GM23338 (cell line): ENCODE data around the gene CRYBG1. TPM values are rescaled to one million over a fixed set of nuclear protein-coding genes. Genes with fewer than 3 reads are reported as not detected.

ENCODE experiments used
- ATAC-seq: fragments of 200-7000 bp; cut with Tn5 transposase; 3 replicates; pipeline ENCODE4 v1.9.1; 2020
- DNase-seq: peaks from one replicate; pipeline ENCODE4 v3.0.0-alpha.2; 2015; ENCODE audit warnings: low spot score
- H2AFZ ChIP-seq: fragments of 200-600 bp; sonication (generic); 2 replicates; pipeline ENCODE4 v1.8.0; 2016; ENCODE audit warnings: antibody characterized with exemption, mild to moderate bottlenecking, moderate library complexity
- H3F3A ChIP-seq: fragments of 200-600 bp; sonication (generic); replicated peaks from 2 replicates; pipeline ENCODE4 v1.8.0; 2017; ENCODE audit warnings: antibody characterized with exemption, mixed run types, low read depth
- H3K27ac ChIP-seq: fragments of 200-600 bp; sonication (generic); 2 replicates; pipeline ENCODE4 v1.6.1; 2016; ENCODE audit warnings: low read depth
- H3K27me3 ChIP-seq: fragments of 200-600 bp; sonication (generic); 2 replicates; pipeline ENCODE4 v1.8.0; 2016; ENCODE audit warnings: mild to moderate bottlenecking, mixed run types, moderate library complexity; ENCODE audit not compliant: insufficient read depth
- H3K36me3 ChIP-seq: fragments of 200-600 bp; sonication (generic); 2 replicates; pipeline ENCODE4 v1.8.0; 2016; ENCODE audit warnings: mild to moderate bottlenecking; ENCODE audit not compliant: insufficient read depth
- H3K4me1 ChIP-seq: fragments of 200-600 bp; sonication (generic); 2 replicates; pipeline ENCODE4 v1.8.0; 2016; ENCODE audit warnings: mild to moderate bottlenecking, moderate library complexity; ENCODE audit not compliant: insufficient read depth
- H3K4me2 ChIP-seq: fragments of 200-600 bp; sonication (generic); 2 replicates; pipeline ENCODE4 v1.7.1; 2017; ENCODE audit warnings: mixed run types
- H3K4me3 ChIP-seq: fragments of 200-600 bp; sonication (generic); 2 replicates; pipeline ENCODE4 v1.6.1; 2016; ENCODE audit warnings: mixed run types
- H3K79me2 ChIP-seq: fragments of 200-600 bp; sonication (generic); replicated peaks from 2 replicates; pipeline ENCODE4 v1.8.0; 2017; ENCODE audit warnings: mild to moderate bottlenecking; ENCODE audit not compliant: insufficient read depth
- H3K9me2 ChIP-seq: fragments of 200-600 bp; sonication (generic); 2 replicates; pipeline ENCODE4 v1.8.0; 2017; ENCODE audit not compliant: insufficient read depth
- H4K20me1 ChIP-seq: fragments of 200-600 bp; sonication (generic); replicated peaks from 2 replicates; pipeline ENCODE4 v1.8.0; 2017; ENCODE audit warnings: mild to moderate bottlenecking; ENCODE audit not compliant: insufficient read depth
- H3K27ac Mint-ChIP-seq: 2 replicates; pipeline ENCODE4 v1.8.0; 2020; ENCODE audit warnings: inconsistent platforms, mild to moderate bottlenecking, moderate library complexity, mixed read lengths
- H3K27me3 Mint-ChIP-seq: 3 replicates; pipeline ENCODE4 v1.8.0; 2022; ENCODE audit warnings: low read depth, mild to moderate bottlenecking, moderate library complexity, mixed read lengths, inconsistent platforms; ENCODE audit not compliant: insufficient read depth, poor library complexity
- H3K36me3 Mint-ChIP-seq: 3 replicates; pipeline ENCODE4 v1.8.0; 2021; ENCODE audit warnings: low read depth, mild to moderate bottlenecking, inconsistent platforms, moderate library complexity, mixed read lengths
- H3K4me1 Mint-ChIP-seq: 3 replicates; pipeline ENCODE4 v1.8.0; 2020; ENCODE audit warnings: mild to moderate bottlenecking, inconsistent platforms, mixed read lengths
- H3K4me3 Mint-ChIP-seq: 3 replicates; pipeline ENCODE4 v1.8.0; 2021; ENCODE audit warnings: moderate library complexity, mild to moderate bottlenecking, inconsistent platforms, mixed read lengths
- H3K9me3 Mint-ChIP-seq: 3 replicates; pipeline ENCODE4 v1.8.0; 2020; ENCODE audit warnings: moderate library complexity, mild to moderate bottlenecking, inconsistent platforms, mixed read lengths
- CTCF ChIP-seq, 2 experiments: fragments of 200-600 bp in 1 of 2; sonication (generic) in 1 of 2; conservative IDR thresholded peaks; 2 replicates each; pipeline versions ENCODE4 v1.5.1 to v1.6.1; 2016 to 2017; ENCODE audit warnings: antibody characterized with exemption in 2 of 2, low read depth in 2 of 2, mild to moderate bottlenecking in 2 of 2, moderate library complexity in 1 of 2
- EZH2phosphoT487 ChIP-seq: fragments of 200-600 bp; sonication (generic); IDR thresholded peaks from one replicate; pipeline ENCODE4 v1.8.1; 2018; ENCODE audit warnings: antibody characterized with exemption; ENCODE audit not compliant: unreplicated experiment
- POLR2AphosphoS5 ChIP-seq: IDR thresholded peaks from 2 replicates; pipeline ENCODE4 v1.6.1; 2016; ENCODE audit warnings: antibody characterized with exemption, low read depth
- ZNF462 ChIP-seq: fragments of 250-450 bp; sonication (Bioruptor Pico); IDR thresholded peaks from 2 replicates; pipeline ENCODE4 v1.5.0; 2020; ENCODE audit warnings: mild to moderate bottlenecking, moderate library complexity
- polyA plus RNA-seq: library from polyadenylated mRNA; unstranded; fragments of >200 nt; fragmentation: Nextera tagmentation; extraction: Ambion mirVana; gene quantifications from 2 replicates; pipeline ENCODE4 v1.2.1, GENCODE V29; 2016
- total RNA-seq: library from RNA; depleted of rRNA; stranded (reverse); fragments of >200 nt; shearing (Covaris generic); gene quantifications from 2 replicates; pipeline ENCODE4 v1.2.3, GENCODE V29; 2014

Gene CRYBG1
- total and polyA plus RNA-seq, 2 experiments from 2014 or later, result 3.7 to 17.2 TPM

- no peaks in the 10 kb centered on the region for H3K9me3 Mint-ChIP-seq
- Histone ChIP-seq H3K36me3 (no peaks in the 10 kb centered on the region), H3K4me1 (peaks cover 32% of the 10 kb centered on the region), H2AFZ (no peak overlapping the region), H4K20me1 (0 out of 2 replicates have a peak, but pooled peaks cover 8% of the 10 kb centered on the region), H3K4me3 (no peak overlapping the region), H3F3A (peaks cover 9% of the 10 kb centered on the region), H3K4me2 (peak overlapping the region; percentile 99; the same call in 1 of the 2 replicates), H3K9me2 (no peaks in the 10 kb centered on the region), H3K27ac (no peak overlapping the region), H3K79me2 (no peaks in the 10 kb centered on the region), H3K27me3 (peaks cover 59% of the 10 kb centered on the region)
- H3K36me3 Mint-ChIP-seq, result no peaks in the 10 kb centered on the region; the same call in 2 of the 3 replicates
- no peak overlapping the region; the same call in 2 of the 3 replicates for H3K4me3 Mint-ChIP-seq
- H3K4me1 Mint-ChIP-seq, result peaks cover 25% of the 10 kb centered on the region
- TF ChIP-seq CTCF (conservative IDR thresholded peaks at IDR 0.05; ENCODE audit: low read depth in 2 of 2) (no peak), EZH2phosphoT487 (no peak), ZNF462 (CRISPR knock-in tag) (no peak), POLR2AphosphoS5 (no peak)
- no peak for ATAC-seq
- H3K27me3 Mint-ChIP-seq, result peaks cover 52% of the 10 kb centered on the region
- no peak for DNase-seq
- no peak overlapping the region for H3K27ac Mint-ChIP-seq
Observed at GRCh38 chr6:106513808-106514582, 153.5 kb downstream of the CRYBG1 start.
